ENCODE results near the gene BCL7B.
"Not testable (repeated sequence)": the region's sequence is repeated elsewhere in the genome, so short reads cannot be mapped to it uniquely, and the experiment has no call there.

The BCL7B gene

GRCh38 chr7:73565675-73566340 lies 8.3 kb upstream of the BCL7B start:
- H3K36me3 Mint-ChIP-seq, result peaks cover 7% of the 10 kb centered on the region
- peak; percentile 50 for ATAC-seq (ENCODE audit: low read depth)
- no peaks in the 10 kb centered on the region for H3K27me3 Mint-ChIP-seq
- peak overlapping the region; percentile 81 for H3K4me3 Mint-ChIP-seq
- no peaks in the 10 kb centered on the region for H3K9me3 Mint-ChIP-seq
- no peak overlapping the region for H3K27ac Mint-ChIP-seq
- peaks cover 7% of the 10 kb centered on the region for H3K4me1 Mint-ChIP-seq
- DNase-seq (ENCODE audit: low spot score in 2 of 2), result no peak

- Mint-ChIP-seq H3K27ac (no peak overlapping the region), H3K4me1 (peaks cover 16% of the 10 kb centered on the region), H3K36me3 (no peaks in the 10 kb centered on the region), H3K9me3 (no peaks in the 10 kb centered on the region), H3K27me3 (peaks cover 2% of the 10 kb centered on the region), H3K4me3 (no peak overlapping the region)
- no peak for DNase-seq (ENCODE audit: low spot score in 2 of 2)
- no peak for ATAC-seq (ENCODE audit: low read depth)
Observed at GRCh38 chr7:73560109-73560835, 2.8 kb upstream of the BCL7B start.

- DNase-seq (ENCODE audit: low spot score in 2 of 2) (peak; percentile 80 to 84), ATAC-seq (ENCODE audit: low read depth) (peak; percentile 85)
- H3K27me3 Mint-ChIP-seq, result peaks cover 2% of the 10 kb centered on the region
- peak overlapping the region; percentile 93 for H3K4me3 Mint-ChIP-seq
- H3K9me3 Mint-ChIP-seq, result no peaks in the 10 kb centered on the region
- H3K4me1 Mint-ChIP-seq, result peaks cover 23% of the 10 kb centered on the region
- H3K36me3 Mint-ChIP-seq, result peaks cover 3% of the 10 kb centered on the region
- peak overlapping the region; percentile 96 for H3K27ac Mint-ChIP-seq
Observed at GRCh38 chr7:73557108-73557396, 438 bp downstream of the BCL7B start.

- DNase-seq (ENCODE audit: low spot score in 2 of 2) (no peak), ATAC-seq (ENCODE audit: low read depth) (no peak)
- no peaks in the 10 kb centered on the region for H3K9me3 Mint-ChIP-seq
- H3K27ac Mint-ChIP-seq, result peak overlapping the region; percentile 96
- H3K4me1 Mint-ChIP-seq, result peaks cover 24% of the 10 kb centered on the region
- H3K36me3 Mint-ChIP-seq, result peaks cover 4% of the 10 kb centered on the region
- peak overlapping the region; percentile 93 for H3K4me3 Mint-ChIP-seq
- peaks cover 2% of the 10 kb centered on the region for H3K27me3 Mint-ChIP-seq
Observed at GRCh38 chr7:73556208-73557107, 1.0 kb downstream of the BCL7B start.

- peaks cover 1% of the 10 kb centered on the region for H3K27me3 Mint-ChIP-seq
- peak overlapping the region; percentile 35 for H3K27ac Mint-ChIP-seq
- DNase-seq (ENCODE audit: low spot score in 2 of 2), result no peak
- H3K4me1 Mint-ChIP-seq, result peaks cover 25% of the 10 kb centered on the region
- peaks cover 6% of the 10 kb centered on the region for H3K36me3 Mint-ChIP-seq
- no peaks in the 10 kb centered on the region for H3K9me3 Mint-ChIP-seq
- ATAC-seq (ENCODE audit: low read depth), result no peak
- peak overlapping the region; percentile 93 for H3K4me3 Mint-ChIP-seq
Observed at GRCh38 chr7:73555411-73555982, 2.0 kb downstream of the BCL7B start.

- not testable (repeated sequence) for H3K27ac Mint-ChIP-seq; H3K9me3 Mint-ChIP-seq; H3K27me3 Mint-ChIP-seq; H3K4me3 Mint-ChIP-seq; ATAC-seq (ENCODE audit: low read depth); DNase-seq (ENCODE audit: low spot score in 2 of 2)
- peaks cover 18% of the 10 kb centered on the region for H3K36me3 Mint-ChIP-seq
- peaks cover 17% of the 10 kb centered on the region for H3K4me1 Mint-ChIP-seq
Observed at GRCh38 chr7:73550093-73550492, 7.4 kb downstream of the BCL7B start.

- H3K27ac Mint-ChIP-seq, result no peak overlapping the region
- no peak overlapping the region for H3K4me3 Mint-ChIP-seq
- peaks cover 14% of the 10 kb centered on the region for H3K4me1 Mint-ChIP-seq
- ATAC-seq (ENCODE audit: low read depth) (no peak), DNase-seq (ENCODE audit: low spot score in 2 of 2) (no peak)
- H3K27me3 Mint-ChIP-seq, result no peaks in the 10 kb centered on the region
- H3K9me3 Mint-ChIP-seq, result no peaks in the 10 kb centered on the region
- H3K36me3 Mint-ChIP-seq, result peaks cover 18% of the 10 kb centered on the region
Observed at GRCh38 chr7:73549176-73549575, 8.3 kb downstream of the BCL7B start.

GRCh38 chr7:73547841-73548240 lies 9.6 kb downstream of the BCL7B start:
- H3K27me3 Mint-ChIP-seq, result no peaks in the 10 kb centered on the region
- H3K4me3 Mint-ChIP-seq, result no peak overlapping the region
- ATAC-seq (ENCODE audit: low read depth) (no peak), DNase-seq (ENCODE audit: low spot score in 2 of 2) (no peak)
- peaks cover 24% of the 10 kb centered on the region for H3K36me3 Mint-ChIP-seq
- H3K4me1 Mint-ChIP-seq, result peaks cover 17% of the 10 kb centered on the region
- no peaks in the 10 kb centered on the region for H3K9me3 Mint-ChIP-seq
- no peak overlapping the region for H3K27ac Mint-ChIP-seq

- DNase-seq (ENCODE audit: low spot score in 2 of 2) (no peak), ATAC-seq (ENCODE audit: low read depth) (no peak)
- no peak overlapping the region for H3K27ac Mint-ChIP-seq
- peaks cover 13% of the 10 kb centered on the region for H3K4me1 Mint-ChIP-seq
- H3K27me3 Mint-ChIP-seq, result no peaks in the 10 kb centered on the region
- no peak overlapping the region for H3K4me3 Mint-ChIP-seq
- H3K36me3 Mint-ChIP-seq, result peaks cover 31% of the 10 kb centered on the region
- no peaks in the 10 kb centered on the region for H3K9me3 Mint-ChIP-seq
Observed at GRCh38 chr7:73544678-73545077, 12.8 kb downstream of the BCL7B start.

- Mint-ChIP-seq H3K27me3 (no peaks in the 10 kb centered on the region), H3K27ac (no peak overlapping the region), H3K36me3 (peaks cover 39% of the 10 kb centered on the region), H3K4me3 (no peak overlapping the region), H3K4me1 (peaks cover 7% of the 10 kb centered on the region), H3K9me3 (no peaks in the 10 kb centered on the region)
- no peak for DNase-seq (ENCODE audit: low spot score in 2 of 2)
- ATAC-seq (ENCODE audit: low read depth), result no peak
Observed at GRCh38 chr7:73541722-73542121, 15.8 kb downstream of the BCL7B start.

GRCh38 chr7:73539709-73540108 lies 17.8 kb downstream of the BCL7B start:
- H3K4me3 Mint-ChIP-seq, result no peak overlapping the region
- H3K4me1 Mint-ChIP-seq, result peaks cover 5% of the 10 kb centered on the region
- no peaks in the 10 kb centered on the region for H3K9me3 Mint-ChIP-seq
- no peak overlapping the region for H3K27ac Mint-ChIP-seq
- ATAC-seq (ENCODE audit: low read depth) (no peak), DNase-seq (ENCODE audit: low spot score in 2 of 2) (no peak)
- H3K36me3 Mint-ChIP-seq, result peaks cover 40% of the 10 kb centered on the region
- no peaks in the 10 kb centered on the region for H3K27me3 Mint-ChIP-seq

GRCh38 chr7:73538510-73538909 lies 19.0 kb downstream of the BCL7B start:
- ATAC-seq (ENCODE audit: low read depth); H3K4me1 Mint-ChIP-seq; H3K27ac Mint-ChIP-seq; H3K9me3 Mint-ChIP-seq; H3K4me3 Mint-ChIP-seq; DNase-seq (ENCODE audit: low spot score in 2 of 2); H3K27me3 Mint-ChIP-seq: not testable (repeated sequence)
- H3K36me3 Mint-ChIP-seq, result peaks cover 37% of the 10 kb centered on the region

GRCh38 chr7:73537051-73537450 lies 20.4 kb downstream of the BCL7B start:
- Mint-ChIP-seq H3K27ac (no peak overlapping the region), H3K27me3 (no peaks in the 10 kb centered on the region), H3K4me3 (no peak overlapping the region), H3K4me1 (no peaks in the 10 kb centered on the region), H3K9me3 (no peaks in the 10 kb centered on the region), H3K36me3 (peaks cover 29% of the 10 kb centered on the region)
- no peak for DNase-seq (ENCODE audit: low spot score in 2 of 2)
- no peak for ATAC-seq (ENCODE audit: low read depth)

GRCh38 chr7:73536479-73536878 lies 21.0 kb downstream of the BCL7B start:
- Mint-ChIP-seq H3K4me1 (no peaks in the 10 kb centered on the region), H3K4me3 (no peak overlapping the region), H3K27ac (no peak overlapping the region), H3K9me3 (no peaks in the 10 kb centered on the region), H3K36me3 (peaks cover 25% of the 10 kb centered on the region), H3K27me3 (no peaks in the 10 kb centered on the region)
- no peak for DNase-seq (ENCODE audit: low spot score in 2 of 2)
- ATAC-seq (ENCODE audit: low read depth), result no peak
